ENCODE measurements around the gene PHLDA2.

Gene PHLDA2

GRCh38 chr11:2947744-2948143 lies 18.5 kb upstream of the PHLDA2 start:
- Histone ChIP-seq H3K9me2 (replicated peaks; ENCODE audit: low read depth, low read length) (no peaks in the 10 kb centered on the region), H3K9me3 (ENCODE audit: insufficient read depth, low read depth, low read length) (no peaks in the 10 kb centered on the region), H3K36me3 (ENCODE audit: insufficient read depth, low read length) (peaks cover 96% of the 10 kb centered on the region), H4K20me1 (ENCODE audit: insufficient read depth, low read length, poor library complexity, severe bottlenecking) (peaks cover 3% of the 10 kb centered on the region), H3K27me3 (ENCODE audit: insufficient read depth, low read length, poor library complexity, severe bottlenecking) (no peaks in the 10 kb centered on the region), H3K9ac (ENCODE audit: low read depth, low read length, poor library complexity, severe bottlenecking) (no peak overlapping the region), H3K4me2 (ENCODE audit: low read depth, low read length, poor library complexity, severe bottlenecking) (no peak overlapping the region), H2AFZ (ENCODE audit: low read length) (no peak overlapping the region), H3K4me1 (ENCODE audit: insufficient read depth, low read length, poor library complexity, severe bottlenecking) (peaks cover 14% of the 10 kb centered on the region), H3K79me2 (ENCODE audit: insufficient read depth, low read length) (no peaks in the 10 kb centered on the region), H3K4me3 (ENCODE audit: low read length, poor library complexity, severe bottlenecking) (no peak overlapping the region), H3F3A (ENCODE audit: low read depth) (no peaks in the 10 kb centered on the region)
- TF ChIP-seq EZH2phosphoT487 (IDR thresholded peaks at IDR 0.05; ENCODE audit: borderline replicate concordance) = no peak
- no peak for TF ChIP-seq CTCF (conservative IDR thresholded peaks at IDR 0.05; ENCODE audit: low read length)

- Histone ChIP-seq H3K36me3 (ENCODE audit: insufficient read depth, low read length) (peaks cover 77% of the 10 kb centered on the region), H4K20me1 (ENCODE audit: insufficient read depth, low read length, poor library complexity, severe bottlenecking) (peaks cover 3% of the 10 kb centered on the region), H3K9me3 (ENCODE audit: insufficient read depth, low read depth, low read length) (no peaks in the 10 kb centered on the region), H3K4me1 (ENCODE audit: insufficient read depth, low read length, poor library complexity, severe bottlenecking) (peaks cover under 1% of the 10 kb centered on the region), H3K79me2 (ENCODE audit: insufficient read depth, low read length) (no peaks in the 10 kb centered on the region), H2AFZ (ENCODE audit: low read length) (no peak overlapping the region), H3F3A (ENCODE audit: low read depth) (no peaks in the 10 kb centered on the region), H3K4me2 (ENCODE audit: low read depth, low read length, poor library complexity, severe bottlenecking) (no peak overlapping the region), H3K9ac (ENCODE audit: low read depth, low read length, poor library complexity, severe bottlenecking) (no peak overlapping the region), H3K27me3 (ENCODE audit: insufficient read depth, low read length, poor library complexity, severe bottlenecking) (no peaks in the 10 kb centered on the region), H3K4me3 (ENCODE audit: low read length, poor library complexity, severe bottlenecking) (no peak overlapping the region), H3K9me2 (replicated peaks; ENCODE audit: low read depth, low read length) (no peaks in the 10 kb centered on the region)
- TF ChIP-seq EZH2phosphoT487 (IDR thresholded peaks at IDR 0.05; ENCODE audit: borderline replicate concordance) (no peak), CTCF (conservative IDR thresholded peaks at IDR 0.05; ENCODE audit: low read length) (no peak)
Observed at GRCh38 chr11:2945757-2946287, 16.6 kb upstream of the PHLDA2 start.

GRCh38 chr11:2945031-2945756 lies 16.0 kb upstream of the PHLDA2 start:
- Histone ChIP-seq H3K9me3 (ENCODE audit: insufficient read depth, low read depth, low read length) (no peaks in the 10 kb centered on the region), H3K4me3 (ENCODE audit: low read length, poor library complexity, severe bottlenecking) (no peak overlapping the region), H3K4me2 (ENCODE audit: low read depth, low read length, poor library complexity, severe bottlenecking) (no peak overlapping the region), H4K20me1 (ENCODE audit: insufficient read depth, low read length, poor library complexity, severe bottlenecking) (peaks cover 2% of the 10 kb centered on the region), H3K79me2 (ENCODE audit: insufficient read depth, low read length) (no peaks in the 10 kb centered on the region), H3K27me3 (ENCODE audit: insufficient read depth, low read length, poor library complexity, severe bottlenecking) (no peaks in the 10 kb centered on the region), H2AFZ (ENCODE audit: low read length) (no peak overlapping the region), H3K36me3 (ENCODE audit: insufficient read depth, low read length) (peaks cover 71% of the 10 kb centered on the region), H3K9me2 (replicated peaks; ENCODE audit: low read depth, low read length) (no peaks in the 10 kb centered on the region), H3K9ac (ENCODE audit: low read depth, low read length, poor library complexity, severe bottlenecking) (no peak overlapping the region), H3K4me1 (ENCODE audit: insufficient read depth, low read length, poor library complexity, severe bottlenecking) (no peaks in the 10 kb centered on the region), H3F3A (ENCODE audit: low read depth) (no peaks in the 10 kb centered on the region)
- TF ChIP-seq CTCF (conservative IDR thresholded peaks at IDR 0.05; ENCODE audit: low read length) (no peak), EZH2phosphoT487 (IDR thresholded peaks at IDR 0.05; ENCODE audit: borderline replicate concordance) (no peak)

All from Loucy (cell line).